Sciatic nerve (tissue), 2 donors: ENCODE measurements around the gene DOC2B. TPM values are rescaled to one million over a fixed set of nuclear protein-coding genes. Genes with fewer than 3 reads are reported as not detected.
"Not testable (repeated sequence)": the region's sequence is repeated elsewhere in the genome, so short reads cannot be mapped to it uniquely, and the experiment has no call there.

Experiments used
- ATAC-seq: fragments of 200-7000 bp; cut with Tn5 transposase; one replicate; pipeline ENCODE4 v1.9.1; 2020; ENCODE audit warnings: mild to moderate bottlenecking, moderate library complexity
- DNase-seq: peaks from one replicate; pipeline ENCODE4 v3.0.0-alpha.2; 2020; ENCODE audit warnings: low spot score
- intact Hi-C: fragments of 100-400 bp; cut with DNase I; formaldehyde crosslinking; loops from one replicate; pipeline ENCODE4 v1.14.2; 2022
- total RNA-seq: library from RNA; stranded (reverse); fragmentation: NEBNext Ultra II Directional; extraction: Animal tissue kit (Norgen Biotek cat#: 25700); gene quantifications from one replicate; pipeline ENCODE4 v1.2.1, GENCODE V29; 2021
- donor health status: DM: no; HTN: no; CAD: no.
- donor health status: DM: no; HTN: no; CAD: no.

Gene DOC2B
- total RNA-seq, 1 donor from 2014 or later = 27.2 TPM

GRCh38 chr17:214881-215331, 33.5 kb upstream of the DOC2B start:
- no peak for ATAC-seq

GRCh38 chr17:213286-214105, 32.0 kb upstream of the DOC2B start:
- DNase-seq (no peak), ATAC-seq (no peak)
- intact Hi-C loops = no loop called here

More at GRCh38 chr17:214881-215331, 33.5 kb upstream of the DOC2B start:
- no peak for DNase-seq
- intact Hi-C loops = no loop called here

GRCh38 chr17:210402-210801, 29.0 kb upstream of the DOC2B start:
- DNase-seq = peak; percentile 12
- intact Hi-C loops = no loop called here
- ATAC-seq = no peak

- intact Hi-C loops = no loop called here
- DNase-seq (peak; percentile 31), ATAC-seq (no peak)
Measured at GRCh38 chr17:208429-208828, 27.0 kb upstream of the DOC2B start.

GRCh38 chr17:207775-208174, 26.3 kb upstream of the DOC2B start:
- intact Hi-C loops = no loop called here
- DNase-seq = no peak
- ATAC-seq = no peak

GRCh38 chr17:206941-207560, 25.6 kb upstream of the DOC2B start:
- ATAC-seq (no peak), DNase-seq (no peak)
- intact Hi-C loops = no loop called here

- intact Hi-C loops, DNase-seq, ATAC-seq: not testable (repeated sequence)
Measured at GRCh38 chr17:206484-206883, 25.0 kb upstream of the DOC2B start.

GRCh38 chr17:205817-206216, 24.4 kb upstream of the DOC2B start:
- intact Hi-C loops = no loop called here
- DNase-seq (no peak), ATAC-seq (no peak)

GRCh38 chr17:205148-205669, 23.8 kb upstream of the DOC2B start:
- DNase-seq (no peak), ATAC-seq (no peak)
- intact Hi-C loops = no loop called here

- intact Hi-C loops = no loop called here
- ATAC-seq (no peak), DNase-seq (no peak)
Measured at GRCh38 chr17:204427-205147, 23.1 kb upstream of the DOC2B start.

- ATAC-seq (no peak), DNase-seq (no peak)
- intact Hi-C loops = no loop called here
Measured at GRCh38 chr17:202501-202951, 21.1 kb upstream of the DOC2B start.

- intact Hi-C loops, DNase-seq, ATAC-seq: not testable (repeated sequence)
Measured at GRCh38 chr17:201736-202135, 20.3 kb upstream of the DOC2B start.

GRCh38 chr17:201257-201656, 19.8 kb upstream of the DOC2B start:
- DNase-seq, intact Hi-C loops, ATAC-seq: not testable (repeated sequence)

GRCh38 chr17:200586-200985, 19.1 kb upstream of the DOC2B start:
- DNase-seq (no peak), ATAC-seq (no peak)
- intact Hi-C loops = no loop called here

GRCh38 chr17:199806-200545, 18.5 kb upstream of the DOC2B start:
- peak; percentile 53 for ATAC-seq
- DNase-seq = no peak

GRCh38 chr17:199191-199604, 17.7 kb upstream of the DOC2B start:
- ATAC-seq (peak; percentile 70), DNase-seq (no peak)
- intact Hi-C loops = no loop called here

More at GRCh38 chr17:199806-200545, 18.5 kb upstream of the DOC2B start:
- intact Hi-C loops = no loop called here

GRCh38 chr17:198225-198624, 16.8 kb upstream of the DOC2B start:
- DNase-seq, ATAC-seq, intact Hi-C loops: not testable (repeated sequence)

- DNase-seq (no peak), ATAC-seq (no peak)
- intact Hi-C loops = no loop called here
Measured at GRCh38 chr17:197352-197751, 15.9 kb upstream of the DOC2B start.
